ENCODE data around the gene FMOD. TPM values are rescaled to one million over a fixed set of nuclear protein-coding genes. Genes with fewer than 3 reads are reported as not detected.

FMOD gene
- total RNA-seq, 4 donors from 2014 or later: 50.6 to 179 (median 90.4) TPM

- DNase-seq (ENCODE audit: low spot score) (no peak), ATAC-seq (ENCODE audit: low FRiP score) (peak; percentile 1)
- TF ChIP-seq CTCF (IDR thresholded peaks at IDR 0.05): no peak
Observed at GRCh38 chr1:203305809-203306088, 45.2 kb downstream of the FMOD start.

- ATAC-seq (ENCODE audit: low FRiP score): peak; percentile 95
- no peak for TF ChIP-seq CTCF (IDR thresholded peaks at IDR 0.05)
- DNase-seq (ENCODE audit: low spot score): peak; percentile 88
Observed at GRCh38 chr1:203304919-203305808, 45.8 kb downstream of the FMOD start, which contains the start of gene BTG2. Gene BTG2, plus strand, starts transcription at chr1:203305519. Its CDS starts 88 bp downstream, at chr1:203305607.

DNA sequence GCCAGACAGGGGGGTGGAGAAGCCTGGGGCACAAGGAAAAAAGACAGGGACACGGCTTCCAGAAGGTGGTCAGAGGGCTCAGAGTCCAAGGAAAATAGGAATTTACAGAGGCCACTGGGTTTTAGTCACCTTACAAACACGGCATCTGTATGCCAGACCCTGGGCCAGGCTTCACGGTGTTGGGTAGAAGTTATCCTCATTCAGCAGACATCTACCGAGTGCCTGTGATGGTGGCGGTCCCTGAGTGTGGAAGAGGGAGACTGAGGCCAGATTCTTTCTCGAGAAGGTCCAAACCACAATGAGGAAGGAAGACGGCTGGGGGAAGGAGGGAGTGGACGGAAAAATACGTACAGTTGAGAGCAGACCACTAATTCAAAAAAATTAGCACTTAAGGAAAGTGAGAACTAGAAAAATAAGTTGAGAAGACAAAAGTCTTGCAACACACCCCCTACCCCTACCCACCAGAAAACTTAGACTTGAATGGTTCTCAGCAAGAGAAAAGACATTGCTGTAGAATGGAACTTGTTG is 46.5 kb downstream of the FMOD start:
- TF ChIP-seq CTCF (IDR thresholded peaks at IDR 0.05): no peak
- DNase-seq (ENCODE audit: low spot score): no peak
- ATAC-seq (ENCODE audit: low FRiP score): no peak

GRCh38 chr1:203302894-203303293 is 48.0 kb downstream of the FMOD start:
- no peak for TF ChIP-seq CTCF (IDR thresholded peaks at IDR 0.05)
- ATAC-seq (ENCODE audit: low FRiP score) (no peak), DNase-seq (ENCODE audit: low spot score) (no peak)

DNA sequence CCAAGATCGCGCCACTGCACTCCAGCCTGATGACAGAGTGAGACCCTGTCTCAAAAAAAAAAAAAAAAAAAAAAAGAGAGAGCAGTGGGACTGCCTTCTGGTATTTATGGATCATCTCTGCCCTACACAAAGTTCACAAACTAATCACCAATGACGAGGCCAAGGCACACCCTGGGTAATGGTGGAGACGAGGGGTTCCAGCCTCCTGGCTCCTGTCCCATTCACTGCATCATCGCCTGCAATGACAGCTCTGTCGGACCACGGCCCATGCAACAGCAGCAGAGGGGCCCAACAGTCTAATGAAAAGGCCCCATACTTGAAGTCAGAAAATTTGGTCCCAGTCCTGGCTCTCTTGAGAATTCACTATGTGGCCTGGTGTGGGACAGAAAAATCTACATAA is 48.5 kb downstream of the FMOD start:
- no peak for TF ChIP-seq CTCF (IDR thresholded peaks at IDR 0.05)
- DNase-seq (ENCODE audit: low spot score): no peak
- no peak for ATAC-seq (ENCODE audit: low FRiP score)

DNA sequence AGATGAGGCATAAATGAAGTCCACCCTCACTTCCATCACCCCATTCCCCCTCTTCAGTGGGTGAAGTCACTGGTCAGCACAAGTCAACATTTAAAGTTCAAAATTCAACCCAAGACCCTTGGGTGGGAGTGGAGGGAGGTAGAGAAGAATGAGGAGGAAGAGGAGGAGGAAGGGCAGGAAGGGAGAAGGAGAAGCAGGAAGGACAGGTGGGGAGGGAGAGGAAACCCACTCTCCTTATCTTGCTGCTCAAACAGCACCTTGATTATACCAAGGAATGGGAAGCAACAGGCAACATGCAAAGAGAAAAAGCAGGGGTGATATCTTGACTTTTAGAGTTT is 49.6 kb downstream of the FMOD start:
- ATAC-seq (ENCODE audit: low FRiP score) (no peak), DNase-seq (ENCODE audit: low spot score) (no peak)
- TF ChIP-seq CTCF (IDR thresholded peaks at IDR 0.05): no peak

Data from omental fat pad (tissue), 4 donors.